Hepatocyte (in vitro differentiated cells): ENCODE results near the gene SRC.

Experiments
- EZH2 ChIP-seq: fragments of 200-600 bp; sonication (generic); IDR thresholded peaks from 2 replicates; pipeline ENCODE4 v1.6.1; 2016; ENCODE audit warnings: antibody characterized with exemption, mild to moderate bottlenecking, borderline replicate concordance
- EZH2phosphoT487 ChIP-seq: fragments of 200-600 bp; sonication (generic); IDR thresholded peaks from one replicate; pipeline ENCODE4 v1.6.1; 2018; ENCODE audit warnings: antibody characterized with exemption, mild to moderate bottlenecking, low read depth, moderate library complexity; ENCODE audit not compliant: unreplicated experiment, severe bottlenecking
- TF ChIP-seq, protein P1 (sequence below): fragments of 200-600 bp; sonication (generic); IDR thresholded peaks from 2 replicates; pipeline ENCODE4 v1.5.1; 2016; ENCODE audit warnings: antibody characterized with exemption, mild to moderate bottlenecking; ENCODE audit not compliant: poor library complexity

DNA sequence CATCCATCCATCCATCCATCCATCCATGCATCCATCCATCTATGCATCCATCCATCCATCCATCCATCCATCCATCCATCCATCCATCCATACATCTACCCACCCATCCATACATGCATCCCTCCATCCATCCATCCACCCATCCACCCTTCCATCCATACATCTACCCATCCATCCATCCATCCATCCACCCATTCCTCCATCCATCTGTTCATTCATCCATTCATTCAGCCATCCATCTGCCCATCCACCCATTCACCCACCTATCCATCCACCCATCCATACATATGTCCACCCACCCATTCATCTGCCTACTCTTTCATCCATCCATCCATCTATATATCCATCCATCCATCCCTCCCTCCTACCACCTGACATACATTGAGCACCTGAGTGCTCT, 104.4 kb downstream of the SRC start:
- TF ChIP-seq, protein P1, sequence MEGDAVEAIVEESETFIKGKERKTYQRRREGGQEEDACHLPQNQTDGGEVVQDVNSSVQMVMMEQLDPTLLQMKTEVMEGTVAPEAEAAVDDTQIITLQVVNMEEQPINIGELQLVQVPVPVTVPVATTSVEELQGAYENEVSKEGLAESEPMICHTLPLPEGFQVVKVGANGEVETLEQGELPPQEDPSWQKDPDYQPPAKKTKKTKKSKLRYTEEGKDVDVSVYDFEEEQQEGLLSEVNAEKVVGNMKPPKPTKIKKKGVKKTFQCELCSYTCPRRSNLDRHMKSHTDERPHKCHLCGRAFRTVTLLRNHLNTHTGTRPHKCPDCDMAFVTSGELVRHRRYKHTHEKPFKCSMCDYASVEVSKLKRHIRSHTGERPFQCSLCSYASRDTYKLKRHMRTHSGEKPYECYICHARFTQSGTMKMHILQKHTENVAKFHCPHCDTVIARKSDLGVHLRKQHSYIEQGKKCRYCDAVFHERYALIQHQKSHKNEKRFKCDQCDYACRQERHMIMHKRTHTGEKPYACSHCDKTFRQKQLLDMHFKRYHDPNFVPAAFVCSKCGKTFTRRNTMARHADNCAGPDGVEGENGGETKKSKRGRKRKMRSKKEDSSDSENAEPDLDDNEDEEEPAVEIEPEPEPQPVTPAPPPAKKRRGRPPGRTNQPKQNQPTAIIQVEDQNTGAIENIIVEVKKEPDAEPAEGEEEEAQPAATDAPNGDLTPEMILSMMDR: no peak
- TF ChIP-seq EZH2 (no peak), EZH2phosphoT487 (no peak)
